SIG-M5 treated with dmso at 0.1 percent for 504 hours (cell line): Measurements from ENCODE around the gene HADHA.

Experiments used
- DNase-seq: peaks from one replicate; lab custom pipeline; 2025; ENCODE audit not compliant: unreplicated experiment; lab: John Stamatoyannopoulos, UW

Gene HADHA

DNA sequence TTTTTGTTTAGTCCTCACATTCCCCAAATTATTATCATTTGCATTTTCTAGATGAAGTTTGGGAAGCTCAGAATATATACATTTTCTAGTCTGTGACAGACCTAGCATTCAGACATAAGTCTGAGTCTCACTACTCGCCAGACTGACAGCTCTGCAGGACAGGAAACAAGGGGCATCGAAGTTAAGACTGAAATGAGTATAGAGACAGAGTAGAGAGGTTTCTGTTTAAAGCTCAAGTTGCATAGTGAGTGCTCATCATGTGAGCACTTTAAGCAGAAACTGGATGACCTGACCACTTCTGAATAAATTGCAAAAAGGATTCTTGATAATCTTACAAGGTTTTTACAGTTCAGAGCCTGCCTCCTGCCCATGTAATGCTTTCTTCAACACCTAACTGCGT lies 1.4 kb upstream of the HADHA start:
- DNase-seq = peak; percentile 36

- peak; percentile 43 for DNase-seq
These were observed 850 bp upstream of the HADHA start for GRCh38 chr2:26245231-26245732.

- peak; percentile 41 for DNase-seq
These were observed 743 bp downstream of the HADHA start for GRCh38 chr2:26243470-26244308.

DNA sequence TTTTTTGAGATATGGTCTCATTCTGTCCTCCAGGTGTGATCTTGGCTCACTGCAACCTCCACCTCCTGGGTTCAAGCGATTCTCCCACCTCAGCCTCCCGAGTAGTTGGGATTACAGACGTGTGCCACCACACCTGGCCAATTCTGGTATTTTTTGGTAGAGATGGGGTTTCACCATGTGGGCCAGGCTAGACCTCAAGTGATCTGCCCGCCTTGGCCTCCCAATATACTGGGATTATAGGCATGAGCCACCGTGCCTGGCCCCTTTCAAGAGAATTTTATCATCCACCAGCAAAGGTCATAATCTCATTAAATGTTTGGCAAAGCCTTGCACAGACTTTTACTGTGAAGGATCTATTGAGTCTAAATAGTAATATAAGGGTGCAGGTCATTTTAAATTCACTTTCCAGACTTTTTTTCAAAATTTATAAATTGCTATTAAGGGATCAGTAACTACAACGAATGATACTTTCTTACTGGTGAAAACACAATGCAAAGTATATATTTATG lies 2.5 kb downstream of the HADHA start:
- no peak for DNase-seq

DNA sequence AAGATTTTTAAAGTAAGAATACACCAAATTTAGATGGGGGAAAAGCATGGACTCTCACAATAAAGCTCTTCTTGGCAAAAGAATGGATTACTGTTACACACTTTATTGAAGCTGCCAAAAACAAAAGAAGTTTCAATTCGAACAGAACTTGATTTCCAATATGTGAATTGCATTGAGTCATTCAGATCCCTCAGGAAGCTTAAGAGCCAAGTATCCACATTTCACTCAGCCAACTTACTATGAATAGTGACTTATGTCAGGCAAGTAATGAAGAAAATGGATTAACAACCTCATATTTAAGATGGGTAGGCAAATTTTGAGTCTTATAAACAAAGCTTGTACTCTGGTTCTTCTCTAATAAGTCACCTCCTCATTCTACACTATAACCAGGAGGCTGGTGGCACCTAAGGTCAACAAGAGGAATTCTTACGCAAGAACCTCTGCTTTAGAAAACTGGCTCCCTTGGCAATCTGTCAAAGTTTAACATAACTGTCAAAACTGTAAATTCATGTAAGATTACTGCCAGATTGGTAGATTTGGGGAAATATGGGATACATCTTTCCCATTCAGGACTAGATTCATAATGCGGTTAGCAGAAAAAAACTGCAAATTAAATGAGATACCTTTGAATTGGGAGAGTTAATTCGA lies 6.0 kb downstream of the HADHA start:
- peak; percentile 13 for DNase-seq

- DNase-seq = no peak
These were observed 6.6 kb downstream of the HADHA start for GRCh38 chr2:26237868-26238267.

- DNase-seq = no peak
These were observed 9.3 kb downstream of the HADHA start for GRCh38 chr2:26235089-26235488.

- DNase-seq = no peak
These were observed 13.6 kb downstream of the HADHA start for GRCh38 chr2:26230806-26231205.

DNA sequence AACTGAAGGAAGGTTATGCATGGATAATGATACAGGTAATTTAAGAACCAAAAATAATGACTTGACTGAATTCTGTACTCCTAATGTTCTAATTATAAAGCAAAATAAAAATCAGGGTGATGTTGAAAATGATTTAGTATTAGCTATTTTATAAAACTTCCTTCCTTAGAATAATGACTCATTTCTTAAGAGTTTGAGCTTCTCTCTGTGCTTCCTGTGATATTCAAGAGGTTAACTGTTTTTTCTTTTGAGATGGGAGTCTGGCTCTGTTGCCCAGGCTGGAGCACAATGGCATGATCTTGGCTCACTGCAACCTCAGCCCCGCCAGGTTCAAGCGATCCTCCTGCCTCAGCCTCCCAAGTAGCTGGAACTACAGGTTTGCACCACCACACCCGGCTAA lies 14.8 kb downstream of the HADHA start:
- DNase-seq = no peak

DNA sequence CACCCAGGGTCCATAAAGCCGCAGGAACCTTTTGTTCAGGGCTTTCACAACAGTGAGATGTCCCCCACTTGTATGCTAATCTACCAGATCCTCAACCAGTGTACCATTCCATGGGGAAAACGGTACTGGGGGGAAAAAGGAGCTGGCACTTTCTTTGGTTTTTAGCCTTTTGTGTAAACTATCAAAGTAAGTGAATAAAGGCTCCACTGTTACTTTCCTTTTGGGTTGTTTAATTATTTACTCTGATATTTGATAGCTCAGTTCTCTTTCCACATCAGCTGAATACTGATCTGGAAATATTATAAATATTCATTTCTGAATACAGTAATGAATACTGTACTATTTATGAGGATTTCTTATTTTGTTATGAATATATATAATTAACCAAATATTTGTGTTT lies 20.3 kb downstream of the HADHA start:
- no peak for DNase-seq

DNA sequence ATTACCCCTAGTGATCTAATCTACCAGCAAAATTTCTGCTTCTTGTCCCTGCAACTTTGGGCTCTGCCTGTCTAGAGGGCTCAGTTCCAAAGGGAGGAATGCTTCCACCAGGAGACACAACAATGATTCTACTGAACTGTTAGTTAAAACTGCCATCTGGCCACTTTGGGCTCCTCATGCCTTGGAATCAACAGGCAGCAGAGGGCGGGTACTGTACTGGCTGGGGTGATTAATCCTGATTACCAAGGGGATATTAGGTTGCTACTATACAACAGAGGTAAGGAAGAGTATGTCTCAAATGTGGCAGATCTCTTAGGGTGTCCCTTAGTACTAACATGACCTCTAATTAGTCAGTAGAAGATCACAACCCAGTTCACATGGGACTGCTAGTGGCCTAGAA lies 21.4 kb downstream of the HADHA start:
- DNase-seq = no peak

- no peak for DNase-seq
These were observed 26.7 kb downstream of the HADHA start for GRCh38 chr2:26217720-26218119.

DNA sequence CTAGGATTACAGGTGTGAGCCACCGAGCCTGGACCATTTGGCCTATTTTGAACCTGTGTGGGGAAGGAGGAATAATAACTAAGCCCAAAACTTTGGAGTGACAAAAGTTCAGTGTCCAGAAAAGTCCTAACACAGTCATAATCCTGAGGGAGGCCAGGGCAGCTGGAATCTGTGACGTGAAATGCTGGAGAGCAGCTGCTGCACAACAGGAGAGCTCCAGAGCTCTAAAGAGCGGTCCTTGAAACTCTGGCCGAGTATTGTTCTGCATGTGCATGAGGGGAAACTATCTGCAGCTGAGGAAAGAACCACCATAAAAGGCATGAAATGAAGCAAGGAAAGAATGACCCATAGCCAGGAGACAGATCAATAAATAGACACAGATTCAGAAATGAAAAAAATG lies 27.8 kb downstream of the HADHA start:
- no peak for DNase-seq

DNA sequence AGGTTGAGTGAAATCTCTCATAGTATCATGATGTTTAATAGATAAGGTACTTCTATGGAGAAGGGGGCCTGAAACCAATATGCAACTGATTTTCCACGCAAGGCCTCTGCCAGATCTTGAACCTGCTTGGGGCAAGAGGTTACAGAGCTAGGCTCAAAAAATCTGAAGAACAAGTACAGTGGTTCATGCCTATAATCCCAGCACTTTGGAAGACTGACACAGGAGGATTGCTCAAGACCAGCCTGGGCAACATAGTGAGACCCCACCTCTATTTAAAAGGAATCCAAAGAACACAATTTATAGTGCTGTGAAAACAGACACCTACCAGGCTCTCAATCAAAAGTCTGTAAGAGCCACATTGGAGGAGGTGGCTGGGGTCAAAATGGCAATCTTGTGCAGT lies 28.6 kb downstream of the HADHA start:
- no peak for DNase-seq

DNA sequence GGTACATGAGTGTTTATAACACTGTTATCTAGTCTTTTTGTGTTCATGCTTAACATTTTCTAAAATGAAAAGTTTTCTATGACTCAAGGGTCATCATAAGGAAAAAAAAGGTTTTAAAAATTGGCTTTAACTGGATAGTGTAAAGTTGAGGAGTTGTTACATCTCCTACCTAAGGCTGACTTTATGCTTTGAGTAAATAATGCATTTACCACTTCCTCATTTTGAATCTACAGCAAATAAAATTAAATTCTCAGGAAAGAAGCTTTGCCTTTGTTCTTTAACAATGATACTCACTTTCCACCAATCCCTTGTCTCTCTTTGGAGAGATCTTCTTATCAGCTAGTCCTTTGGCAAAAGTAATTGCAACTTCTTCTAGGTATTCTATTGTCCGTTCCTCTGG lies 29.7 kb downstream of the HADHA start:
- no peak for DNase-seq

GRCh38 chr2:26212011-26212410 lies 32.4 kb downstream of the HADHA start:
- DNase-seq = no peak

GRCh38 chr2:26203906-26204305 lies 40.5 kb downstream of the HADHA start:
- DNase-seq = no peak

- no peak for DNase-seq
These were observed 41.4 kb downstream of the HADHA start for GRCh38 chr2:26202981-26203490.

DNA sequence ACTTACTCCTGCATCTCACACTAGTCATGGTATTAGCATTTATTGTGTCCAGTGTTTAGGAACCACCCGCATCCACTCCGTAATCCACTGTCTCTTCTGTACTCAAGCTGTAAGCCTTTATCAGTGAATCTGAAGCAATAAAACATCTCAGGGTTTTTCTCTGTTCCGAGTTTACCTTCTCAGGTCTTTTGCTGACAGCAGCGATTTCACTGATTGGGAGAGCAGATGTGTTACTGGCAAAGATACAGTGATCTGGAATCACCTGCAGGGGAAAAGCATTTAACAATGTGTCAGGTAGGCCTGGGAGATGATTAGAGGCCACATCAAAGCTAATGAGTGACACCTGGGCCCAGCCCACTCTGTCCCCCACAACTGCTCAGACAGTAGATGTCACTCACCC lies 46.9 kb downstream of the HADHA start:
- no peak for DNase-seq

GRCh38 chr2:26196683-26197418 lies 47.6 kb downstream of the HADHA start:
- DNase-seq = peak; percentile 75
